HG03432 (cell line): ENCODE measurements around the gene DDTL.

ENCODE experiments used
- ATAC-seq: cut with Tn5 transposase; IDR thresholded peaks from one replicate; pipeline ENCODE4 v1.9.1; 2021; ENCODE audit warnings: mild to moderate bottlenecking, moderate library complexity; ENCODE audit not compliant: unreplicated experiment

DDTL gene

DNA sequence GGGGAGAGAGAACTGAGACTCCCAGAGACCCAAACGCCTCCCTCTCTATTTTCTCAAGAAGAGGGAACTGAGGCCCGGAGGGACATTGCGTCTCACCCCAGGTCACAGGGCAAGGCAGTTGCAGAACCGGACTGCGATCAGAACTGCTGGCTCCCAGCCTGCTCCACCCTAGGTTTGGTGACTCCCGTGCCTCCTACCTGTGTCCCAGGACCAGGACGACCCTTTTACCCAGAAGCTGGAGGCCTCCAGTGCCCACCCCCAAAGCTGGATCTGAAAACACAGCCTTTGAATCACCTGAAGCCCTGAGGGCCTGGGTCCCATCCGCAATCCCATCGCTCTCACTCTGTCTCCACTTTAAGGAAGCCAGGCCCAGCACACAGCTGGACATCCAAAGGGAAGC, 37.2 kb downstream of the DDTL start:
- no peak for ATAC-seq

DNA sequence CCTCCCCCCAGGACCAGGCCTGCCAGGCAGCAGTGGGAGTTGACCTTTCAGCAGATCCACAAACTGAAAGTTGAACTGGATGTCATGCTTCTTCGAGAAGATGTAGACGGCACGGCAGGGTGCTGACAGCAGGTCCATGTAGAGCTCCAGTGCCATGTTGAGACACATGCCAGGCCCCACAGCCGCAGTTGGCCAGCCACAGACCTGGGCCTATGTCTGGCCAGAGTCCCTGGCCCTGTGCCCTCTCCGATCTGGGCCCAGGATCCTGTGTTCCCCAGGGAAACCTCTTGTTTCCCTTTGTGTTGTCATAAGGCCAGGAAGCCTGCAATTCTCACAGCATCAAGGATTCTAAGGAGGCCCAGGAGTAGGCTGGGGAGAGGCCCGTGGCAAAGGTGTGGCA, 38.5 kb downstream of the DDTL start, which contains the start of gene GSTT4:
Gene GSTT4, minus strand, starts transcription at position 253 of the 400 bp plus-strand sequence. Its CDS starts 97 bp downstream, at position 156.
- no peak for ATAC-seq

- no peak for ATAC-seq
Measured at GRCh38 chr22:24006207-24006913, 39.7 kb downstream of the DDTL start.

DNA sequence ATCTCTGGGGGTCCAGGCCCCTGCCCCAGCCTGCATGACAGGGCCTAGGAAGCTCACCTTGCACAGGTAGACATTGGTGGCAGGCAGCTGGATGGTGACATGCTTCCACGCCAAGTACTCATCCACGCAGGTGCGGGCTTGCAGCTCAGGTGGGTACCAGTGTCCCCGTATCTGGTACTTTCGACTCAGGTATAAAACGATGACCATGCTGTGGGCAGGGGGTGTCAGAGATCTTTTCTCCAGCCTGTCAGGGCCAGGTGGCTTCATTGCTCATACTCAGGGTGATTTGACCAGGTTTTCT, 40.2 kb downstream of the DDTL start:
- ATAC-seq: no peak

DNA sequence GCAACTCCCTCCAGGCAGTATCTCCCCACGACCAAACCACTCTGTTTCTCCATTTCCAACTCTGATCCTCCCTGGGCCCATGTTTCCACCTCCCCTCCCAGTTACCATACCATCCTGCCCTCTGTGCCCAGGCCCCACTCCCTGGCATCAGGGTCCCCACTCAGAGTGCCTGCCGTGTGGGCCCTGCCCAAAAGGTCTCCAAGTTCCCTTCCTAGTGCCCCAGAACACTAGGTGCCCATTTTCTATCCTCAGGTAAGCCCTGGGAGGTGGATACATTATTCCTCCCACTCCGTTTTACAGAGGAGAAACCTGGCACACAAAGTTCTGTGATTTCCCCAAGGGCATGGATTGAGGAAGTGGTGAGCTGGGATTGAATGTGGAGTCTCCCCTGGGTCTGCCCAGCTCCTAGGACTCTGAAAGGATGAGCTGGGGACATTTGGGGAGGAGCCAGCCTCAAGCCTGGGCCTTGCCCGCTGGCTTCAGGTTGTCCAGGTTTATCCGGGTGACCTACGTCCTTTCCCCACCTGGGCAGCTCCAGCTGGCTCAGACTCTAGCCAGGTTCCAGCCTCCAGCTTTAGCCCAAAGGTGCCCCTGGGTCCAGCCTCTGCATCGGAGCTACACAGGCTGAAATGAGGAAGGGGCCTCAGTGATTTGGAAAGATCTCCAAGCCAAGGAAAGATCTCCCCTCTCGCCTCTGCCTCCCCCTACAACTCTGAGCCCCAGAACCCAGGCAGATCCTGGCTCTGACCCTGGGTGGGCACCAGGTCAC, 40.7 kb downstream of the DDTL start:
- no peak for ATAC-seq

- ATAC-seq: no peak
Measured at GRCh38 chr22:24008022-24008283, 41.3 kb downstream of the DDTL start.

GRCh38 chr22:24008381-24009226, 41.9 kb downstream of the DDTL start:
- no peak for ATAC-seq

GRCh38 chr22:24009227-24010017, 42.7 kb downstream of the DDTL start:
- no peak for ATAC-seq

GRCh38 chr22:24010018-24010391, 43.3 kb downstream of the DDTL start:
- no peak for ATAC-seq

DNA sequence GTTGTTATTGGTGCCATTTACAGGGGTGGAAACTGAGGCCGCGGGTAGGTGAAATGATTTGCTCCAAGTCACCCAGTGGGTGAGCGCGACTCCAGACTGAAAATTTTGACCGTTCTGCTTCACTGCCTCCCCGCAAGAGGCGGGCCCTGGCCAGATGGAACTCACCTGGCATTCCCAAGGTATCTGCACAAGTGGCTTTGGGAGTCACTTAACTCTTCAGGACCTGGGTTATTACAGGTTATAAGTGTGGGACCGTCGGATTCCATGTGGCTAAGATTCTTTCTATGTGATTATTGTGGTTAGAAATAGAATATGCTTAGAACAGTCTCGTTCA, 45.0 kb downstream of the DDTL start:
- peak; percentile 6 for ATAC-seq

DNA sequence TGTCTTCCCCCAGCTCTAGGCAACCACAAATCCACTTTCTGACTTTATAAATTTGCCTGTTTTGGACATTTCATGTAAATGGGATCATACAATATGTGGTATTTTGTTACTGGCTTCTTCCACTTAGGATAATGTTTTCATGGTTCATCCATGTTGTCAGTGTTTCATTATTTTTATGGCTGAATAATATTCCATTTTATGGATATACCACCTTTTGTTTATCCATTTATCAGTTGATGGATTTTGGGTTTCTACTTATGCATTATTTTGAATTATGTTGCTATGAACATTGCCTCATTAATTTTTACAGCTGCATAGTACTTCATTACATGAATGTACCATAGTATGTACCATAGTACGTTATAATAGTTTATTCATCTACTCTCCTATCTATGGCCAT, 49.5 kb downstream of the DDTL start:
- no peak for ATAC-seq

DNA sequence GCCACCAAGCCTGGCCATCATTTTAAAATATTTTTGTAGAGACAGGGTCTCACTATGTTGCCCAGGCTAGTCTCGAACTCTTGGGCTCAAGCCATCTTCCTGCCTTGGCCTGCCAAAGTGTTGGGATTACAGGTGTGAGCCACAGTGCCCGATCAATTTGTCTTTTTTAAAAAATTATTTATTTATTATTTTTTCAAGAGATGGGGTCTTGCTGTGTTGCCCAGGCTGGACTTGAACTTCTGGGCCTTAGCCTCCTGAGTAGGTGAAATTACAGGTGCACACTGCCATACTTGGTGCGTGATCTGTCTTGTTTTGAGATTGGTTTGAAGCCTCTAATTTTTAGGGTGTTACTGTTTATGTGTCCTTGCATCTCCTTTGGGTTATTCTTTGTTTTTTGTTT, 54.6 kb downstream of the DDTL start:
- no peak for ATAC-seq
